ENCODE results near the gene UPF1.

The UPF1 gene

DNA sequence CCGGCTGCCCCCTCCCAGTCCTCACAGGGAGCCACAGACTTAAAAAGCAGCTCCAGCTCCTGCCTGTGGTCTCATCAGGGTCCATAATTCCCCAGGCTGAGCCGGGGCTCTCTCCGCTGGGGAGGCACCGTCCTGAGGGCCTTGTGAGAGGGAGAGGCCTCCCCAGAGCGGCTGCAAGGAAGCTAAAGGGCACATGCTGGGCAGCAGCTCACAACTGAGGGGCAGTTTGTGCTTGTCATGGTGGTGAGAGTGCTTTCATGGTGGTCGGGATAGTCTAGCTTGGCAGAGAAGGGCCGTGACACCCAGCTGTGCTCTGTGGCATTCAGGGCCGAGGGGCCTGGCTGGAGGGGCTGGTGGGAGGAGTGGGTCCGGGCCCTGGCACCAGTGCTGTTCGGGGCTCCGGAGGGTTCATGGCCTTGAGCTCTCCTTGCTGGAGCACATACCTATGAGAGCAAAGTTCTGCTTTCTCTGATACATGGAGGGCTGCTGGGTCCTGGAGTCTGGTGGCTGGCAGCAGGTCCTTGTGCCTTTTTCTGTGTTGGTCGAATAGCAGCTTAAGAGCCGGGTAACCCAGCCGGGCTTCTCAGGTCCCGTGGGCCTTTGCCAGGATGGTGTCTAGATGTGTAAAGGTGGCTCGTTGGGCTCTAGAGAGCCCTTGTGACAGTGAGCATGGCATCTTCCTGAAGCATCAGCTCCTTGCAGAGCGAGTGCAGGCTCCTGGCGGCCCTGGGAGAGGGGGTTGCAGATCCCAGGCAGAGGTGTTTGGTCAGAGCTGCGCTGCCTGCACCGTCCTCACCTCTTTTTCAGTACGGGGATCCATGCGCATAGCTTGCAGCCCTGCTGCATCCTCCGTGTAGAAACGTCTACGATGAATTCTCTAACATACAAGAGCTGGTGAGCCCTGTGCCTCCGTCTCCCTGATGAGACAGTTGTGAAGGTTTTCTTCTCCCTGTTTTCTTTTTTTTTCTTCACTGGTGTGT, 8.8 kb downstream of the UPF1 start:
- no peak for DNase-seq
- H3K4me3 Mint-ChIP-seq = no peak overlapping the region
- H3K36me3 Mint-ChIP-seq (ENCODE audit: low read depth) = peaks cover 30% of the 10 kb centered on the region
- no peaks in the 10 kb centered on the region for H3K9me3 Mint-ChIP-seq
- H3K27ac Mint-ChIP-seq = peak overlapping the region; percentile 68
- H3K27me3 Mint-ChIP-seq (ENCODE audit: low read depth, poor library complexity) = no peaks in the 10 kb centered on the region
- peaks cover 69% of the 10 kb centered on the region for H3K4me1 Mint-ChIP-seq
- no peak for TF ChIP-seq CTCF (IDR thresholded peaks at IDR 0.05)

DNA sequence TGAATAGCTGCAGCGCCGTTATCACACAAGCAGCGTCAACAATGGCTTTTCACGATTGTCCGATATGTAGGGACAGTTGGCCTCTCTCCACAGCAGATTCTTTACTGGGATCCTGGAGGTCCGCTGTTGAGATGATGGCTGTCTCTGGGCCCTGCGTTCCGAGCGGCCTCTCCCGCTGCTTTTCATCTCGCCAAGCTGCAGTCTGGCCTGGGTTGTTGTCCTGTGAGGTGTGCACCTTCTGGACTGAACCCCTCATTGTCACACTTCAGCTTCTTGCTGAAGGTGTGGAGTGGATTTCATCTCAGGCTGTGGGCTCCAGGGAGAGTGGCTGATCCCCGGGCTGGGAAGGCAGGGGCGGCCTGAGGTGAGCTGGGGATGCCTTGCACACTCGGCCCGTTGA, 9.6 kb downstream of the UPF1 start:
- DNase-seq = no peak
- TF ChIP-seq CTCF (IDR thresholded peaks at IDR 0.05) = no peak
- Mint-ChIP-seq H3K27me3 (ENCODE audit: low read depth, poor library complexity) (no peaks in the 10 kb centered on the region), H3K36me3 (ENCODE audit: low read depth) (peaks cover 24% of the 10 kb centered on the region), H3K9me3 (no peaks in the 10 kb centered on the region), H3K4me3 (no peak overlapping the region), H3K4me1 (peaks cover 69% of the 10 kb centered on the region), H3K27ac (no peak overlapping the region)

DNA sequence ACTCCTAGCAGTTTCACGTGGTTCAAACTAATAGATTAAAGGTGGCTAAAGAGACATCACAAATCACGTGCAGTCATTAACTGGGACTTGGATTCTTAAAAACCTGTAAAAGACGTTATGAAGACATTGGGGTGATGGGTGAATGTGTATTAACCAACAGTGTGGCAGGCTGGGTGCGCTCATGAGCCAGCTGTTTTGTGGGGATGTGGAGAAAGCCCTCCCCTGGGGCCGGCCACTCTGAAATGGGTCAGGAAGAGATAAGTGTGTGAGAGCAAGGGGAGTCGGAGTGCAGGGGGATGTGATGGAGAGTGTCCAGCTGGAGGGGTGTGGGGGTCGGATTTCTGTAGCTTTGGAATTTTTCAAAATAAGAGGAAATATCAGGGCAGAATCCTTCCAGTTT, 10.4 kb downstream of the UPF1 start:
- no peak for TF ChIP-seq CTCF (IDR thresholded peaks at IDR 0.05)
- no peaks in the 10 kb centered on the region for H3K9me3 Mint-ChIP-seq
- no peak for DNase-seq
- peak overlapping the region; percentile 49 for H3K27ac Mint-ChIP-seq
- H3K4me3 Mint-ChIP-seq = no peak overlapping the region
- no peaks in the 10 kb centered on the region for H3K27me3 Mint-ChIP-seq (ENCODE audit: low read depth, poor library complexity)
- H3K36me3 Mint-ChIP-seq (ENCODE audit: low read depth) = peaks cover 20% of the 10 kb centered on the region
- H3K4me1 Mint-ChIP-seq = peaks cover 72% of the 10 kb centered on the region

DNA sequence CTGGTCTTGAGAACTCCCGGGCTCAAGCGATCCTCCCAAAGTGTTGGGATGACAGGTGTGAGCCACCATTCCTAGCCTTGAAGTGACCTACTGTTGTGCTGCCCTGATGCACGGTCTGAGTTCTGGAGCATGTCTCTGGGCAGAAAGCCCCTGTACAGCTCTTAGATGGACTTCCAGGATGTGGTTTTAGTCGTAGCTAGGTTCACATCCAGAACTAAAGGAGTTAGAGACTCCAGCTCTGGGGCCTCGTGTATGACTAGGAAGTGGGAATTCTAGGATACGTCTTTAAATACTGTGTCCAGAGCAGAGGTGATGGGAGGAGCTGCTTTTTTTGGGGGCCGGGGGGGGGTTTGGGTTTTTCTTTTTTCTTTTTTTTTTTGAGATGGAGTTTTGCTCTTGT, 12.2 kb downstream of the UPF1 start:
- H3K27ac Mint-ChIP-seq = no peak overlapping the region

DNA sequence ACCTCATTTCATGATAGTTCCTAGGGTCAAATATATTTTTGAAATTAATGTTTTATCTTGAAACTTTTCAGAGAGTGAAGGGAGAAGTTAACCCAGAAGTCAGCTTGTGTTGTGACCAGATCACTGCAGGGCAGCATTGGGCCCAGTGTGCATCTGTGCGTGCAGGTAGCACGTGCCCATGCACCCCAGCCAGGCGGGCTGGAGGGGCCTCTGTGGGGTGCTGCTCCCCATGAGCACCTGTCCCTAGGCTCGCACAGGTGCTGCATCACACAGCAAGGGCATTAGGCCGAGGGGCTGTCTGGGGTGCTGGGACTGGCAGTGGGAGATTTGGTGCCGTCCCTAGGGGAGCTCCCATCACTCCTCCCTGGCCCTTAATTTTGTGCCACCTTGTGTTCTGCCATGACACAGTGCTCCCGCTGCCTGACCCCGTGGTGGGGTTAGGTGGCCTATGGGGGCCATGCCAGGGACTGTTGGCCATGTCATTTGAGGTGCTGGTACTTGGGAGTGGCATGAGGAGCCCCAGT, 13.1 kb downstream of the UPF1 start:
- Mint-ChIP-seq H3K4me3 (no peak overlapping the region), H3K9me3 (no peaks in the 10 kb centered on the region), H3K27ac (no peak overlapping the region), H3K27me3 (ENCODE audit: low read depth, poor library complexity) (no peaks in the 10 kb centered on the region), H3K36me3 (ENCODE audit: low read depth) (peaks cover 6% of the 10 kb centered on the region), H3K4me1 (peaks cover 76% of the 10 kb centered on the region)
- no peak for TF ChIP-seq CTCF (IDR thresholded peaks at IDR 0.05)
- DNase-seq = no peak

More for the DNA sequence above, 12.2 kb downstream of the UPF1 start:
- H3K27me3 Mint-ChIP-seq (ENCODE audit: low read depth, poor library complexity) = no peaks in the 10 kb centered on the region
- peaks cover 6% of the 10 kb centered on the region for H3K36me3 Mint-ChIP-seq (ENCODE audit: low read depth)
- H3K4me3 Mint-ChIP-seq = no peak overlapping the region
- no peak for TF ChIP-seq CTCF (IDR thresholded peaks at IDR 0.05)
- H3K4me1 Mint-ChIP-seq = peaks cover 75% of the 10 kb centered on the region
- no peaks in the 10 kb centered on the region for H3K9me3 Mint-ChIP-seq
- DNase-seq = no peak

Data from nephron progenitor cell (in vitro differentiated cells).